Measurements from ENCODE around the gene NKX3-2. TPM values are rescaled to one million over a fixed set of nuclear protein-coding genes. Genes with fewer than 3 reads are reported as not detected.

The NKX3-2 gene
- total RNA-seq (2014; rRNA removed; shearing (Covaris generic); ENCODE audit: low replicate concordance), result 0.07 TPM in 1 of 2 replicates, not detected in the other

- Histone ChIP-seq H4K20me1 (ENCODE audit: insufficient read depth, low read depth, low read length) (no peaks in the 10 kb centered on the region), H3K27ac (ENCODE audit: low read length) (no peak within 1 kb of the TSS), H3K36me3 (ENCODE audit: insufficient read depth, low read length) (no peaks in the 10 kb centered on the region), H3K9me2 (replicated peaks; ENCODE audit: insufficient read depth, low read length) (no peaks in the 10 kb centered on the region), H3K27me3 (ENCODE audit: low read length) (no peaks in the 10 kb centered on the region; the same call in 1 of the 2 replicates), H3K4me3 (ENCODE audit: low read length) (no peak within 1 kb of the TSS), H3K4me1 (ENCODE audit: low read length) (peaks cover 17% of the 10 kb centered on the region), H3K9ac (ENCODE audit: low read length) (no peak within 1 kb of the TSS), H3K4me2 (ENCODE audit: low read depth, low read length, poor library complexity, severe bottlenecking) (no peak within 1 kb of the TSS), H3K79me2 (ENCODE audit: low read length) (no peaks in the 10 kb centered on the region), H3K9me3 (ENCODE audit: low read length) (no peaks in the 10 kb centered on the region), H2AFZ (ENCODE audit: low read length) (no peak within 1 kb of the TSS)
- DNase-seq, result no peak
These were observed at the start of gene NKX3-2 for GRCh38 chr4:13543839-13544605. Gene NKX3-2, minus strand, starts transcription at chr4:13544508. Its CDS starts 94 bp downstream, at chr4:13544414.

- no peak for DNase-seq
- H3K4me3 ChIP-seq (ENCODE audit: low read length), result no peak overlapping the region
- H2AFZ ChIP-seq (ENCODE audit: low read length), result no peak overlapping the region
- H3K4me2 ChIP-seq (ENCODE audit: low read depth, low read length, poor library complexity, severe bottlenecking), result no peak overlapping the region
- H3K79me2 ChIP-seq (ENCODE audit: low read length), result no peaks in the 10 kb centered on the region
- peaks cover 35% of the 10 kb centered on the region for H3K36me3 ChIP-seq (ENCODE audit: insufficient read depth, low read length)
- no peaks in the 10 kb centered on the region for H3K4me1 ChIP-seq (ENCODE audit: low read length)
- H3K9ac ChIP-seq (ENCODE audit: low read length), result no peak overlapping the region
- H3K27ac ChIP-seq (ENCODE audit: low read length), result no peak overlapping the region
- no peaks in the 10 kb centered on the region for H4K20me1 ChIP-seq (ENCODE audit: insufficient read depth, low read depth, low read length)
- H3K9me2 ChIP-seq (replicated peaks; ENCODE audit: insufficient read depth, low read length), result no peaks in the 10 kb centered on the region
- no peaks in the 10 kb centered on the region for H3K9me3 ChIP-seq (ENCODE audit: low read length)
- no peaks in the 10 kb centered on the region for H3K27me3 ChIP-seq (ENCODE audit: low read length)
These were observed 47.9 kb upstream of the NKX3-2 start for GRCh38 chr4:13592220-13592619.

GRCh38 chr4:13590766-13591165 lies 46.5 kb upstream of the NKX3-2 start:
- Histone ChIP-seq H4K20me1 (ENCODE audit: insufficient read depth, low read depth, low read length) (no peaks in the 10 kb centered on the region), H3K4me2 (ENCODE audit: low read depth, low read length, poor library complexity, severe bottlenecking) (no peak overlapping the region), H3K27ac (ENCODE audit: low read length) (no peak overlapping the region), H3K9ac (ENCODE audit: low read length) (no peak overlapping the region), H3K79me2 (ENCODE audit: low read length) (no peaks in the 10 kb centered on the region), H3K36me3 (ENCODE audit: insufficient read depth, low read length) (peaks cover 40% of the 10 kb centered on the region), H3K9me2 (replicated peaks; ENCODE audit: insufficient read depth, low read length) (no peaks in the 10 kb centered on the region), H3K9me3 (ENCODE audit: low read length) (no peaks in the 10 kb centered on the region), H3K27me3 (ENCODE audit: low read length) (no peaks in the 10 kb centered on the region), H3K4me1 (ENCODE audit: low read length) (no peaks in the 10 kb centered on the region), H3K4me3 (ENCODE audit: low read length) (no peak overlapping the region), H2AFZ (ENCODE audit: low read length) (no peak overlapping the region)
- no peak for DNase-seq

- Histone ChIP-seq H3K9me3 (ENCODE audit: low read length) (no peaks in the 10 kb centered on the region), H2AFZ (ENCODE audit: low read length) (no peak overlapping the region), H4K20me1 (ENCODE audit: insufficient read depth, low read depth, low read length) (no peaks in the 10 kb centered on the region), H3K79me2 (ENCODE audit: low read length) (no peaks in the 10 kb centered on the region), H3K27me3 (ENCODE audit: low read length) (no peaks in the 10 kb centered on the region), H3K27ac (ENCODE audit: low read length) (no peak overlapping the region), H3K9ac (ENCODE audit: low read length) (no peak overlapping the region), H3K4me1 (ENCODE audit: low read length) (no peaks in the 10 kb centered on the region), H3K36me3 (ENCODE audit: insufficient read depth, low read length) (peaks cover 28% of the 10 kb centered on the region), H3K9me2 (replicated peaks; ENCODE audit: insufficient read depth, low read length) (no peaks in the 10 kb centered on the region), H3K4me2 (ENCODE audit: low read depth, low read length, poor library complexity, severe bottlenecking) (no peak overlapping the region), H3K4me3 (ENCODE audit: low read length) (no peak overlapping the region)
- DNase-seq, result no peak
These were observed 44.6 kb upstream of the NKX3-2 start for GRCh38 chr4:13588954-13589353.

- no peak overlapping the region for H2AFZ ChIP-seq (ENCODE audit: low read length)
- no peaks in the 10 kb centered on the region for H3K4me1 ChIP-seq (ENCODE audit: low read length)
- H4K20me1 ChIP-seq (ENCODE audit: insufficient read depth, low read depth, low read length), result no peaks in the 10 kb centered on the region
- H3K79me2 ChIP-seq (ENCODE audit: low read length), result no peaks in the 10 kb centered on the region
- H3K36me3 ChIP-seq (ENCODE audit: insufficient read depth, low read length), result peaks cover 45% of the 10 kb centered on the region
- H3K9ac ChIP-seq (ENCODE audit: low read length), result no peak overlapping the region
- no peaks in the 10 kb centered on the region for H3K9me2 ChIP-seq (replicated peaks; ENCODE audit: insufficient read depth, low read length)
- H3K27me3 ChIP-seq (ENCODE audit: low read length), result no peaks in the 10 kb centered on the region
- no peak for DNase-seq
- H3K4me3 ChIP-seq (ENCODE audit: low read length), result no peak overlapping the region
- no peaks in the 10 kb centered on the region for H3K9me3 ChIP-seq (ENCODE audit: low read length)
- no peak overlapping the region for H3K27ac ChIP-seq (ENCODE audit: low read length)
- H3K4me2 ChIP-seq (ENCODE audit: low read depth, low read length, poor library complexity, severe bottlenecking), result no peak overlapping the region
These were observed 40.2 kb upstream of the NKX3-2 start for GRCh38 chr4:13584481-13584880.

GRCh38 chr4:13580036-13580435 lies 35.7 kb upstream of the NKX3-2 start:
- Histone ChIP-seq H3K79me2 (ENCODE audit: low read length) (no peaks in the 10 kb centered on the region), H3K27ac (ENCODE audit: low read length) (no peak overlapping the region), H4K20me1 (ENCODE audit: insufficient read depth, low read depth, low read length) (no peaks in the 10 kb centered on the region), H3K9me2 (replicated peaks; ENCODE audit: insufficient read depth, low read length) (no peaks in the 10 kb centered on the region), H3K27me3 (ENCODE audit: low read length) (no peaks in the 10 kb centered on the region), H3K9ac (ENCODE audit: low read length) (no peak overlapping the region), H3K36me3 (ENCODE audit: insufficient read depth, low read length) (peaks cover 54% of the 10 kb centered on the region), H3K4me2 (ENCODE audit: low read depth, low read length, poor library complexity, severe bottlenecking) (no peak overlapping the region), H2AFZ (ENCODE audit: low read length) (no peak overlapping the region), H3K4me1 (ENCODE audit: low read length) (no peaks in the 10 kb centered on the region), H3K9me3 (ENCODE audit: low read length) (no peaks in the 10 kb centered on the region), H3K4me3 (ENCODE audit: low read length) (no peak overlapping the region)
- no peak for DNase-seq

- DNase-seq, result no peak
- H3K9ac ChIP-seq (ENCODE audit: low read length), result no peak overlapping the region
- H2AFZ ChIP-seq (ENCODE audit: low read length), result no peak overlapping the region
- no peaks in the 10 kb centered on the region for H3K79me2 ChIP-seq (ENCODE audit: low read length)
- no peaks in the 10 kb centered on the region for H3K9me3 ChIP-seq (ENCODE audit: low read length)
- H3K4me2 ChIP-seq (ENCODE audit: low read depth, low read length, poor library complexity, severe bottlenecking), result no peak overlapping the region
- H3K27me3 ChIP-seq (ENCODE audit: low read length), result no peaks in the 10 kb centered on the region
- H3K4me3 ChIP-seq (ENCODE audit: low read length), result no peak overlapping the region
- H3K27ac ChIP-seq (ENCODE audit: low read length), result no peak overlapping the region
- H3K36me3 ChIP-seq (ENCODE audit: insufficient read depth, low read length), result peaks cover 59% of the 10 kb centered on the region
- no peaks in the 10 kb centered on the region for H3K9me2 ChIP-seq (replicated peaks; ENCODE audit: insufficient read depth, low read length)
- no peaks in the 10 kb centered on the region for H4K20me1 ChIP-seq (ENCODE audit: insufficient read depth, low read depth, low read length)
- no peaks in the 10 kb centered on the region for H3K4me1 ChIP-seq (ENCODE audit: low read length)
These were observed 33.4 kb upstream of the NKX3-2 start for GRCh38 chr4:13577660-13578059.

GRCh38 chr4:13570916-13571315 lies 26.6 kb upstream of the NKX3-2 start:
- Histone ChIP-seq H3K27me3 (ENCODE audit: low read length) (no peaks in the 10 kb centered on the region), H3K9ac (ENCODE audit: low read length) (no peak overlapping the region), H3K4me2 (ENCODE audit: low read depth, low read length, poor library complexity, severe bottlenecking) (no peak overlapping the region), H3K9me2 (replicated peaks; ENCODE audit: insufficient read depth, low read length) (no peaks in the 10 kb centered on the region), H4K20me1 (ENCODE audit: insufficient read depth, low read depth, low read length) (no peaks in the 10 kb centered on the region), H3K9me3 (ENCODE audit: low read length) (no peaks in the 10 kb centered on the region), H2AFZ (ENCODE audit: low read length) (no peak overlapping the region), H3K36me3 (ENCODE audit: insufficient read depth, low read length) (peaks cover 31% of the 10 kb centered on the region), H3K27ac (ENCODE audit: low read length) (no peak overlapping the region), H3K4me3 (ENCODE audit: low read length) (no peak overlapping the region), H3K4me1 (ENCODE audit: low read length) (no peaks in the 10 kb centered on the region), H3K79me2 (ENCODE audit: low read length) (no peaks in the 10 kb centered on the region)
- DNase-seq, result no peak
